ENCODE results near the gene UMODL1.

Gene UMODL1

GRCh38 chr21:42032266-42032665, 38.9 kb upstream of the UMODL1 start:
- H3K4me1 Mint-ChIP-seq (ENCODE audit: low read depth), result no peaks in the 10 kb centered on the region
- H3K27me3 Mint-ChIP-seq (ENCODE audit: low read depth), result no peaks in the 10 kb centered on the region
- no peaks in the 10 kb centered on the region for H3K36me3 Mint-ChIP-seq (ENCODE audit: low read depth)
- H3K4me3 Mint-ChIP-seq, result no peak overlapping the region
- no peak overlapping the region for H3K27ac Mint-ChIP-seq
- no peaks in the 10 kb centered on the region for H3K9me3 Mint-ChIP-seq

GRCh38 chr21:42032968-42033367, 38.1 kb upstream of the UMODL1 start:
- H3K27me3 Mint-ChIP-seq (ENCODE audit: low read depth), result no peaks in the 10 kb centered on the region
- no peak overlapping the region for H3K27ac Mint-ChIP-seq
- no peaks in the 10 kb centered on the region for H3K4me1 Mint-ChIP-seq (ENCODE audit: low read depth)
- no peak overlapping the region for H3K4me3 Mint-ChIP-seq
- no peaks in the 10 kb centered on the region for H3K36me3 Mint-ChIP-seq (ENCODE audit: low read depth)
- no peaks in the 10 kb centered on the region for H3K9me3 Mint-ChIP-seq

- Mint-ChIP-seq H3K4me1 (ENCODE audit: low read depth) (no peaks in the 10 kb centered on the region), H3K27me3 (ENCODE audit: low read depth) (no peaks in the 10 kb centered on the region)
Observed at GRCh38 chr21:42036313-42036712, 34.8 kb upstream of the UMODL1 start.

GRCh38 chr21:42037516-42037915, 33.6 kb upstream of the UMODL1 start:
- H3K4me1 Mint-ChIP-seq (ENCODE audit: low read depth), result no peaks in the 10 kb centered on the region
- H3K9me3 Mint-ChIP-seq, result no peaks in the 10 kb centered on the region
- H3K27ac Mint-ChIP-seq, result no peak overlapping the region

More at GRCh38 chr21:42036313-42036712, 34.8 kb upstream of the UMODL1 start:
- H3K9me3 Mint-ChIP-seq, result no peaks in the 10 kb centered on the region
- no peak overlapping the region for H3K4me3 Mint-ChIP-seq
- H3K36me3 Mint-ChIP-seq (ENCODE audit: low read depth), result no peaks in the 10 kb centered on the region
- H3K27ac Mint-ChIP-seq, result no peak overlapping the region

GRCh38 chr21:42037943-42038342, 33.2 kb upstream of the UMODL1 start:
- Mint-ChIP-seq H3K27me3 (ENCODE audit: low read depth) (no peaks in the 10 kb centered on the region), H3K27ac (no peak overlapping the region), H3K36me3 (ENCODE audit: low read depth) (no peaks in the 10 kb centered on the region), H3K4me3 (no peak overlapping the region), H3K9me3 (no peaks in the 10 kb centered on the region), H3K4me1 (ENCODE audit: low read depth) (no peaks in the 10 kb centered on the region)

More at GRCh38 chr21:42037516-42037915, 33.6 kb upstream of the UMODL1 start:
- no peak overlapping the region for H3K4me3 Mint-ChIP-seq
- H3K36me3 Mint-ChIP-seq (ENCODE audit: low read depth), result no peaks in the 10 kb centered on the region
- H3K27me3 Mint-ChIP-seq (ENCODE audit: low read depth), result no peaks in the 10 kb centered on the region

- Mint-ChIP-seq H3K9me3 (no peaks in the 10 kb centered on the region), H3K36me3 (ENCODE audit: low read depth) (no peaks in the 10 kb centered on the region), H3K4me1 (ENCODE audit: low read depth) (no peaks in the 10 kb centered on the region), H3K4me3 (no peak overlapping the region), H3K27me3 (ENCODE audit: low read depth) (no peaks in the 10 kb centered on the region), H3K27ac (no peak overlapping the region)
Observed at GRCh38 chr21:42038393-42038792, 32.7 kb upstream of the UMODL1 start.

- Mint-ChIP-seq H3K27me3 (ENCODE audit: low read depth) (no peaks in the 10 kb centered on the region), H3K4me1 (ENCODE audit: low read depth) (no peaks in the 10 kb centered on the region), H3K27ac (no peak overlapping the region), H3K9me3 (no peaks in the 10 kb centered on the region), H3K36me3 (ENCODE audit: low read depth) (no peaks in the 10 kb centered on the region), H3K4me3 (no peak overlapping the region)
Observed at GRCh38 chr21:42038826-42039425, 32.2 kb upstream of the UMODL1 start.

GRCh38 chr21:42039470-42039901, 31.6 kb upstream of the UMODL1 start:
- no peaks in the 10 kb centered on the region for H3K36me3 Mint-ChIP-seq (ENCODE audit: low read depth)
- H3K27ac Mint-ChIP-seq, result no peak overlapping the region
- no peaks in the 10 kb centered on the region for H3K9me3 Mint-ChIP-seq
- H3K4me1 Mint-ChIP-seq (ENCODE audit: low read depth), result no peaks in the 10 kb centered on the region
- no peak overlapping the region for H3K4me3 Mint-ChIP-seq
- H3K27me3 Mint-ChIP-seq (ENCODE audit: low read depth), result no peaks in the 10 kb centered on the region

GRCh38 chr21:42039911-42040351, 31.2 kb upstream of the UMODL1 start:
- H3K27me3 Mint-ChIP-seq (ENCODE audit: low read depth), result no peaks in the 10 kb centered on the region
- no peaks in the 10 kb centered on the region for H3K36me3 Mint-ChIP-seq (ENCODE audit: low read depth)
- no peaks in the 10 kb centered on the region for H3K9me3 Mint-ChIP-seq
- H3K4me3 Mint-ChIP-seq, result no peak overlapping the region
- H3K4me1 Mint-ChIP-seq (ENCODE audit: low read depth), result no peaks in the 10 kb centered on the region
- H3K27ac Mint-ChIP-seq, result no peak overlapping the region

- Mint-ChIP-seq H3K4me3 (no peak overlapping the region), H3K4me1 (ENCODE audit: low read depth) (no peaks in the 10 kb centered on the region), H3K36me3 (ENCODE audit: low read depth) (no peaks in the 10 kb centered on the region), H3K27ac (no peak overlapping the region), H3K27me3 (ENCODE audit: low read depth) (no peaks in the 10 kb centered on the region), H3K9me3 (no peaks in the 10 kb centered on the region)
Observed at GRCh38 chr21:42040411-42041180, 30.5 kb upstream of the UMODL1 start.

GRCh38 chr21:42041246-42041645, 29.9 kb upstream of the UMODL1 start:
- Mint-ChIP-seq H3K4me3 (no peak overlapping the region), H3K27me3 (ENCODE audit: low read depth) (no peaks in the 10 kb centered on the region), H3K27ac (no peak overlapping the region), H3K4me1 (ENCODE audit: low read depth) (no peaks in the 10 kb centered on the region), H3K9me3 (no peaks in the 10 kb centered on the region), H3K36me3 (ENCODE audit: low read depth) (no peaks in the 10 kb centered on the region)

GRCh38 chr21:42041711-42042110, 29.4 kb upstream of the UMODL1 start:
- H3K4me1 Mint-ChIP-seq (ENCODE audit: low read depth), result no peaks in the 10 kb centered on the region
- no peaks in the 10 kb centered on the region for H3K9me3 Mint-ChIP-seq
- no peaks in the 10 kb centered on the region for H3K27me3 Mint-ChIP-seq (ENCODE audit: low read depth)
- H3K27ac Mint-ChIP-seq, result no peak overlapping the region
- H3K4me3 Mint-ChIP-seq, result no peak overlapping the region
- H3K36me3 Mint-ChIP-seq (ENCODE audit: low read depth), result no peaks in the 10 kb centered on the region

- no peaks in the 10 kb centered on the region for H3K4me1 Mint-ChIP-seq (ENCODE audit: low read depth)
- H3K36me3 Mint-ChIP-seq (ENCODE audit: low read depth), result no peaks in the 10 kb centered on the region
- H3K27me3 Mint-ChIP-seq (ENCODE audit: low read depth), result no peaks in the 10 kb centered on the region
- H3K9me3 Mint-ChIP-seq, result no peaks in the 10 kb centered on the region
- no peak overlapping the region for H3K4me3 Mint-ChIP-seq
- H3K27ac Mint-ChIP-seq, result no peak overlapping the region
Observed at GRCh38 chr21:42042651-42043050, 28.5 kb upstream of the UMODL1 start.

- Mint-ChIP-seq H3K9me3 (no peaks in the 10 kb centered on the region), H3K27me3 (ENCODE audit: low read depth) (no peaks in the 10 kb centered on the region), H3K36me3 (ENCODE audit: low read depth) (no peaks in the 10 kb centered on the region), H3K27ac (no peak overlapping the region), H3K4me1 (ENCODE audit: low read depth) (no peaks in the 10 kb centered on the region), H3K4me3 (no peak overlapping the region)
Observed at GRCh38 chr21:42043201-42043895, 27.8 kb upstream of the UMODL1 start.

- Mint-ChIP-seq H3K9me3 (no peaks in the 10 kb centered on the region), H3K4me3 (no peak overlapping the region), H3K27me3 (ENCODE audit: low read depth) (no peaks in the 10 kb centered on the region), H3K36me3 (ENCODE audit: low read depth) (no peaks in the 10 kb centered on the region), H3K27ac (no peak overlapping the region), H3K4me1 (ENCODE audit: low read depth) (no peaks in the 10 kb centered on the region)
Observed at GRCh38 chr21:42043961-42044360, 27.2 kb upstream of the UMODL1 start.

All from T-helper 1 cell treated with Interleukin-12 subunit alpha and Interleukin-12 subunit beta and Interleukin-4 antibody, amounts not matched to agents 30 μg/mL and 1 μg/mL, for 36 hours (primary cell).